ENCODE data around the gene PDZD2. TPM values are rescaled to one million over a fixed set of nuclear protein-coding genes. Genes with fewer than 3 reads are reported as not detected.

PDZD2 gene
- total and polyA plus RNA-seq, 2 experiments from 2014 or later: 0.21 TPM; not detected in 1

DNA sequence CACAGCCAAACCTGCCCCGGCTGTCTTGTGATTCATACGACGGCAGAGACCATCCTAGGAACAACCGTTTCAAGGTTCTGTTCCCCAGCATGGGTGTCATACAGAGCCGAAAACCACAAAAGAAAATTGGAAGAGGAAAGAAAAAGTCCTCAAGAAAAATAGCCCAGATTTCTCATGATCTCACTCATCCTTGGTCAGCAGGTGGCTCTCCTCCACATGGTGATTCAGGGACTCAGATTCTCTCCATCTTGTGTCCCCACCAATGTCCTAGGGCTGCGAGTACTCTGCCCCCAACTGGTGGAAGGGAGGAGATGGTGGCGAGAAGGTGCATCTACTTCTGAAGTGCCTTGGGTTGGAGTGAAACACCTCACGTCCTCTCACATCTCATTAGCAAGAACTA lies 25.6 kb downstream of the PDZD2 start:
- H3F3A ChIP-seq (ENCODE audit: insufficient read depth): 0 out of 2 replicates have a peak, but pooled peaks cover 10% of the 10 kb centered on the region
- H4K20me1 ChIP-seq (ENCODE audit: insufficient read depth): no peaks in the 10 kb centered on the region
- TF ChIP-seq EZH2phosphoT487 (IDR thresholded peaks at IDR 0.05; ENCODE audit: insufficient read depth, low read depth): no peak
- TF ChIP-seq EZH2 (IDR thresholded peaks at IDR 0.05; ENCODE audit: insufficient read depth, poor library complexity, severe bottlenecking): no peak
- H3K4me2 ChIP-seq (ENCODE audit: unreplicated experiment): no peak overlapping the region
- no peaks in the 10 kb centered on the region for H3K36me3 ChIP-seq (ENCODE audit: low read depth)
- no peak overlapping the region for H2AFZ ChIP-seq
- 0 out of 2 replicates have a peak, but pooled peaks cover 3% of the 10 kb centered on the region for H3K4me1 ChIP-seq (ENCODE audit: insufficient read depth)
- H3K27ac ChIP-seq: no peak overlapping the region
- WGBS, 2 experiments (ENCODE audit: low coverage in 1 of 2, low lambda C conversion rate in 2 of 2, missing lambda C conversion rate in 2 of 2): 73 to 84% methylated on average over 8 of the region's 8 CpGs
- no peak overlapping the region for H3K9ac ChIP-seq
- H3K9me2 ChIP-seq (ENCODE audit: insufficient read depth): no peaks in the 10 kb centered on the region
- in situ Hi-C loops (cut with MboI): no loop called here
- no peak overlapping the region for H3K4me3 ChIP-seq
- H3K79me2 ChIP-seq (ENCODE audit: insufficient read depth): no peaks in the 10 kb centered on the region
- no peak for DNase-seq
- H3K9me3 ChIP-seq (ENCODE audit: low read depth): no peaks in the 10 kb centered on the region
- H3K27me3 ChIP-seq (replicated peaks; ENCODE audit: insufficient read depth): peaks cover 6% of the 10 kb centered on the region; the same call in 1 of the 2 replicates

DNA sequence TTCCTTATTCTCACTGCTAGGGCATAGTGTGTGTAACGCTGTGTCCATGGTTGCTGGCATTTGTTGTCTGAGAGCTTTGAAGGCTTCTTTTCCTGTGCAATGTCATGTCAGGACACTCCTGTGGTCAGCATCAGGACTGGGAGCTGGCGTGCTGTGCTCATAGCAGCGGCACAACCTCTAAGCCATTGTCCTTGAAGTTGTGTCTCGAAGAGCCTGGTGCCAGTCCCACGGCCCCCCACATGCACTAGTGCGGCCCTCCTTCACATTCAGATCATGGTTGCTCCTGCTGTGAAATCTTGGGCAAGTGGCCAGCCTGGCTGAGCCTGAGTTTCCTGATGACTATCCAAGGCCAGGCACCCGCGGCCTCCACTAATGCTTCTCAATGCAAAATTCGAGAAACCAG lies 32.4 kb downstream of the PDZD2 start:
- no peak for DNase-seq
- TF ChIP-seq EZH2 (IDR thresholded peaks at IDR 0.05; ENCODE audit: insufficient read depth, poor library complexity, severe bottlenecking) (no peak), EZH2phosphoT487 (IDR thresholded peaks at IDR 0.05; ENCODE audit: insufficient read depth, low read depth) (no peak)
- H3K4me1 ChIP-seq (ENCODE audit: insufficient read depth): no peaks in the 10 kb centered on the region
- no peak overlapping the region for H2AFZ ChIP-seq
- no peaks in the 10 kb centered on the region for H3K9me2 ChIP-seq (ENCODE audit: insufficient read depth)
- peaks cover 9% of the 10 kb centered on the region; the same call in 1 of the 2 replicates for H3K27me3 ChIP-seq (replicated peaks; ENCODE audit: insufficient read depth)
- H3K9me3 ChIP-seq (ENCODE audit: low read depth): no peaks in the 10 kb centered on the region
- no peaks in the 10 kb centered on the region for H3K79me2 ChIP-seq (ENCODE audit: insufficient read depth)
- H3K4me2 ChIP-seq (ENCODE audit: unreplicated experiment): no peak overlapping the region
- 57 to 67% methylated on average over 9 of the region's 9 CpGs for WGBS, 2 experiments (ENCODE audit: low coverage in 1 of 2, low lambda C conversion rate in 2 of 2, missing lambda C conversion rate in 2 of 2)
- no peaks in the 10 kb centered on the region for H3F3A ChIP-seq (ENCODE audit: insufficient read depth)
- H3K27ac ChIP-seq: no peak overlapping the region
- H3K4me3 ChIP-seq: no peak overlapping the region
- no peaks in the 10 kb centered on the region for H4K20me1 ChIP-seq (ENCODE audit: insufficient read depth)
- no peak overlapping the region for H3K9ac ChIP-seq
- in situ Hi-C loops (cut with MboI): no loop called here
- H3K36me3 ChIP-seq (ENCODE audit: low read depth): no peaks in the 10 kb centered on the region

DNA sequence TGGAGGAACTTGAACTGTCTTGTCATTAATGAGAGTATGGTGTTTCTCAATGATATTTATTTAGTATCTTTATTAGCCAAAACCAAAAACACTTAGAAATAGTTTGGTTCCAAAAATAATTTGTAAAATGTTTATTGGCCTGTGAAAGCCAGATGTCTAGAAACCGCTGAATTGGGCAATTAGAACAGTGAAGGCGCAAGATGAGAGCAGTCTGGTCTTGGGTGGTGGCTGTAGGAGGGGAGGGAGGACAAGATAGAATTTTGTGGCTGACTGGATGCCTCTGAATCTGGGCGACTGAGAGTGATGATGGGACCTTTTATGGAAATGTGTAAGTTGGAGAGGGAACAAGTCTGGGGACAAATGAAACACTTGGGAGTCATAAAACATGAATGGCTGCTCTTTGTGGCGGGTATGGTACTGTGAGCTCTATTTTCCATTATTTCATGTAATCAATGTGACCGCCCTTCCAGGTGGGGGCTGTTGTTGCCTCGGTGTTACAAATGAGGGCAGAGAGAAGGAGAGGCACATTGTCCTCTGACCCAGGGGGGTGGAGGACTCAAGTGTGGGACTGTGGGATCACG lies 35.5 kb downstream of the PDZD2 start:
- WGBS, 2 experiments (ENCODE audit: low coverage in 1 of 2, low lambda C conversion rate in 2 of 2, missing lambda C conversion rate in 2 of 2): 10 to 13% methylated on average over 7 of the region's 7 CpGs
- H3K79me2 ChIP-seq (ENCODE audit: insufficient read depth): no peaks in the 10 kb centered on the region
- no peaks in the 10 kb centered on the region for H3K9me2 ChIP-seq (ENCODE audit: insufficient read depth)
- DNase-seq: no peak
- H3K4me2 ChIP-seq (ENCODE audit: unreplicated experiment): no peak overlapping the region
- H3K9me3 ChIP-seq (ENCODE audit: low read depth): no peaks in the 10 kb centered on the region
- no peak overlapping the region for H3K4me3 ChIP-seq
- no peaks in the 10 kb centered on the region for H4K20me1 ChIP-seq (ENCODE audit: insufficient read depth)
- in situ Hi-C loops (cut with MboI): no loop called here
- H2AFZ ChIP-seq: no peak overlapping the region
- TF ChIP-seq EZH2 (IDR thresholded peaks at IDR 0.05; ENCODE audit: insufficient read depth, poor library complexity, severe bottlenecking) (no peak), EZH2phosphoT487 (IDR thresholded peaks at IDR 0.05; ENCODE audit: insufficient read depth, low read depth) (no peak)
- no peaks in the 10 kb centered on the region for H3K4me1 ChIP-seq (ENCODE audit: insufficient read depth)
- no peaks in the 10 kb centered on the region for H3F3A ChIP-seq (ENCODE audit: insufficient read depth)
- no peak overlapping the region for H3K9ac ChIP-seq
- H3K36me3 ChIP-seq (ENCODE audit: low read depth): no peaks in the 10 kb centered on the region
- H3K27ac ChIP-seq: no peak overlapping the region
- peaks cover 9% of the 10 kb centered on the region for H3K27me3 ChIP-seq (replicated peaks; ENCODE audit: insufficient read depth)

DNA sequence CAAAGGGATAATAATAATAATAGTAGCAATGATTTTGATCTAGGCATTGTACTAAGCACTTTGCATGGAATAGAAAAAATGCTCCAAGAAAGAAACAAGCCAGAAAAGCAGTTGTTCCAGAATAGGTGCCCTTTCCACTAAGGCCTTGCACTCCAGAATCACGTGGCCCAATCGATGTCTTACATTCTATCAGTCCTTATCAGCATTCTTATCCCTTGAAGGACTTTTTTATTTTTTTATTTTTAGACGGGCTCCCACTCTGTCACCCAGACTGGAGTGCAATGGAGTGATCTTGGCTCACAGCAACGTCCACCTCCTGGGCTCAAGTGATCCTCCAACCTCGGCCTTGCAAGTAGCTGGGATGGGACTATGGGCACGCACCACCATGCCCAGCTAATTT lies 36.5 kb downstream of the PDZD2 start:
- H3K4me3 ChIP-seq: no peak overlapping the region
- no peak overlapping the region for H3K4me2 ChIP-seq (ENCODE audit: unreplicated experiment)
- H3K27ac ChIP-seq: no peak overlapping the region
- H2AFZ ChIP-seq: no peak overlapping the region
- H3K9me2 ChIP-seq (ENCODE audit: insufficient read depth): no peaks in the 10 kb centered on the region
- in situ Hi-C loops (cut with MboI): no loop called here
- no peaks in the 10 kb centered on the region; the same call in none of the 2 replicates for H3K27me3 ChIP-seq (replicated peaks; ENCODE audit: insufficient read depth)
- H3K9me3 ChIP-seq (ENCODE audit: low read depth): no peaks in the 10 kb centered on the region
- TF ChIP-seq EZH2 (IDR thresholded peaks at IDR 0.05; ENCODE audit: insufficient read depth, poor library complexity, severe bottlenecking): no peak
- no peak overlapping the region for H3K9ac ChIP-seq
- no peaks in the 10 kb centered on the region for H4K20me1 ChIP-seq (ENCODE audit: insufficient read depth)
- no peaks in the 10 kb centered on the region for H3K79me2 ChIP-seq (ENCODE audit: insufficient read depth)
- H3K36me3 ChIP-seq (ENCODE audit: low read depth): no peaks in the 10 kb centered on the region
- H3K4me1 ChIP-seq (ENCODE audit: insufficient read depth): no peaks in the 10 kb centered on the region
- 36 to 41% methylated on average over 6 of the region's 6 CpGs for WGBS, 2 experiments (ENCODE audit: low coverage in 1 of 2, low lambda C conversion rate in 2 of 2, missing lambda C conversion rate in 2 of 2)
- DNase-seq: no peak
- H3F3A ChIP-seq (ENCODE audit: insufficient read depth): no peaks in the 10 kb centered on the region
